GM19193 (cell line): Measurements from ENCODE around the gene PPRC1.

Source experiments
- POLR2A ChIP-seq: IDR thresholded peaks from 4 replicates; pipeline ENCODE4 v1.6.1; 2011; ENCODE audit not compliant: insufficient read depth, insufficient read length; ENCODE audit errors: extremely low read depth

PPRC1 gene

DNA sequence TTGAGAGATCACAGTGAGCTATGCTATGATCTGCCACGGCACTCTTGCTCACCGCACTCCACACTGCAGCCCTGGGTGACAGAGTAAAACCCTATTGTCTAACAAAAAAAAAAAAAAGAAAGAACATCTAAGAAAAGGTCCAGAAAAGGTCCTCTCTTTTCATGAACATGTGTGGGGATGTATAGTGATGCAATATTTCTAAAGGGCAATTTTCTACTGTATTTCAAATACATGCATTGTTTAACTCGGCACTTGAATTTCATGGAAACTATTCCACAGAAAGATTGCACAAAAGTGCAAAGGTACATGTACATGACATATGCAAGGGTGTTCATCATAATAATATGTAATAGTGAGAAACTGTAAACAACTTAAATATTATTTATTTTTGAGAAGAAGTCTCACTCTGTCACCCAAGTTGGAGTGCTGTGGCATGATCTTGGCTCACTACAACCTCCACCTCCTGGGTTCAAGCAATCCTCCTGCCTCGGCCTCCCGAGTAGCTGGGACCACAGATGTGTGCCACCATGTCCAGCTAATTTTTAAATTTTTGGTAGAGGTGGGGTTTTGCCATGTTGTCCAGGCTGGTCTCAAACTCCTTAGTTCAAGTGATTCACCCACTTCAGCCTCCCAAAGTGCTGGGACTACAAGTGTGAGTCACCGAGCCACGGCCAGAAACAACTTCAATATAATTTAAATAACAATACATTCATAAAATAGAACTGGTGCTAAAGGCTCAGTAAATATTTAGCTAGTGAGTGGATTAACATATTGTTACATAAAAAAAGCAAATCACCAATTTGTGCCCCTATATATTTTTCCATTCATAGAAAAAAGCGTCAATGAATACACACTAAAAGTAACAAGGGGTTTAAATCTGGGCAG is 1.3 kb upstream of the PPRC1 start:
- no peak for TF ChIP-seq POLR2A

- no peak for TF ChIP-seq POLR2A
Measured at GRCh38 chr10:102132193-102132562, 662 bp upstream of the PPRC1 start.

- TF ChIP-seq POLR2A = no peak
Measured at GRCh38 chr10:102133373-102134195, 744 bp downstream of the PPRC1 start.

- no peak for TF ChIP-seq POLR2A
Measured at GRCh38 chr10:102134416-102134815, 1.6 kb downstream of the PPRC1 start.

DNA sequence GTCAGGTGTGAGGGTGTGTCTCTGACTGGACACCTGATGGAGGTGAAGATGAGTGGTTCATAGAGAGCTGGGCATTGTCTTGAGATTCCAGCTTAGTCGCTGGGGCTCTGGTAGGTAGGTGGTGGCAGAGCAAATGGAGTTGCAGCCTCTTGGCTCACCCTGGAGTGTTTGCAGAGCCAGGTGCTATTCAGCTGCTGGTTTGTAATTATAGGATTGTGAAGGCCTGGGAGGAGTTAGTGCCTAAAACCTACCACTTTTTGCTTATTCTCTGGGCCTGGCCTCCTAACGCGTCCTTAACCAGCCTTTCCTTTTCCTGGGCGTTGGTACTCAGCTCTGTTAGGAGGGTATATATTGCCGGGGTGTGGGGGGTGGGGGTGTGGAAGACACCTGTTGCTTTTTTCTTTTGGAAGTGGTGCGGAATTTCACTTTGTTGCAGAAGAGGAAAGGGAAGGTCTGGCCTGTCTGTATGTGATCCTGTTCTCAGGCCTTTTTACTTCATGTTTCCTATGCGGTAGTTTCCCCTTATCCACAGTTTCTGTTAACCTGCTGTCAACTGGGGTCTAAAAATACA is 3.2 kb downstream of the PPRC1 start:
- no peak for TF ChIP-seq POLR2A

DNA sequence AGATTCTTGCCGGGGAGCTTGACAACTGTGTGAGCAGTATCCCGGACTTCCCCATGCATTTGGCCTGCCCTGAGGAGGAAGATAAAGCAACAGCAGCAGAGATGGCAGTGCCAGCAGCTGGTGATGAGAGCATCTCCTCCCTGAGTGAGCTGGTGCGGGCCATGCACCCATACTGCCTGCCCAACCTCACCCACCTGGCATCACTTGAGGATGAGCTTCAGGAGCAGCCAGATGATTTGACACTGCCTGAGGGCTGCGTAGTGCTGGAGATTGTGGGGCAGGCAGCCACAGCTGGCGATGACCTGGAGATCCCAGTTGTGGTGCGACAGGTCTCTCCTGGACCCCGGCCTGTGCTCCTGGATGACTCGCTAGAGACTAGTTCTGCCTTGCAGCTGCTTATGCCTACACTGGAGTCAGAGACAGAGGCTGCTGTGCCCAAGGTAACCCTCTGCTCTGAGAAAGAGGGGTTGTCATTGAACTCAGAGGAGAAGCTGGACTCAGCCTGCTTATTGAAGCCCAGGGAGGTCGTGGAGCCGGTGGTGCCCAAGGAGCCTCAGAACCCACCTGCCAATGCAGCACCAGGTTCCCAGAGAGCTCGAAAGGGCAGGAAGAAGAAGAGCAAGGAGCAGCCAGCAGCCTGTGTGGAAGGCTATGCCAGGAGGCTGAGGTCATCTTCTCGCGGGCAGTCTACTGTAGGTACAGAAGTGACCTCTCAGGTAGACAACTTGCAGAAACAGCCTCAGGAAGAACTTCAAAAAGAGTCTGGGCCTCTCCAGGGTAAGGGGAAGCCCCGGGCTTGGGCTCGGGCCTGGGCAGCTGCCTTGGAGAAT is 6.7 kb downstream of the PPRC1 start:
- TF ChIP-seq POLR2A = no peak

DNA sequence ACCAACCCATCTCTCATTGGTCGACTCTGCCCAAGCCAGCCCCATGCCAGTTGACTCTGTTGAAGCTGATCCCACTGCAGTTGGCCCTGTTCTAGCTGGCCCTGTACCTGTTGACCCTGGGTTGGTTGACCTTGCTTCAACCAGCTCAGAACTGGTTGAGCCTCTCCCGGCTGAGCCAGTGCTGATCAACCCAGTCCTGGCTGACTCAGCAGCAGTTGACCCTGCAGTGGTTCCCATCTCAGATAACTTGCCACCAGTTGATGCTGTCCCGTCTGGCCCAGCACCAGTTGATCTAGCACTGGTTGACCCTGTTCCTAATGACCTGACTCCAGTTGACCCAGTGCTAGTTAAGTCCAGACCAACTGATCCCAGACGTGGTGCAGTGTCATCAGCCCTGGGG is 7.4 kb downstream of the PPRC1 start:
- TF ChIP-seq POLR2A = no peak

GRCh38 chr10:102140913-102141540 is 8.2 kb downstream of the PPRC1 start:
- no peak for TF ChIP-seq POLR2A

GRCh38 chr10:102141583-102142107 is 8.8 kb downstream of the PPRC1 start:
- no peak for TF ChIP-seq POLR2A

GRCh38 chr10:102146971-102147428 is 14.2 kb downstream of the PPRC1 start:
- TF ChIP-seq POLR2A = no peak

DNA sequence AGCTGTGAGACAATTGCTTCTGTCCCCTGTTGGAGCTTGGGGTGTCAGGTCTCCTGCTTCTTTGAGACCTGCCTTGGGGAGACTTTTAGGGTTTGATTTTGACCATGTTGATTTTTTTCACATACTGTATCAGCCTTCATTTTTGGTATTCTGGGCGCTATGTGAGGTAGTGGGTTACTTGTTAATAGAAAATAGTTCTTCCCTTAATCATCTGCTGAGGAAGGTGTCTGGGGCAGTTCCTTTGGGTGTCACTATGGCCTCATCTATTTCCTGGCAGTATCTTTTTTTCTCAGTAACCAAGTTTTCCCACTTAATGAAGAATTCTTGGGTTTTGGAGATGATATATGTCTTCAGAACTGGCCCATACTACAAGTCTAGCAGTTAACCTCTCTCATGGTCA is 14.7 kb downstream of the PPRC1 start:
- no peak for TF ChIP-seq POLR2A

DNA sequence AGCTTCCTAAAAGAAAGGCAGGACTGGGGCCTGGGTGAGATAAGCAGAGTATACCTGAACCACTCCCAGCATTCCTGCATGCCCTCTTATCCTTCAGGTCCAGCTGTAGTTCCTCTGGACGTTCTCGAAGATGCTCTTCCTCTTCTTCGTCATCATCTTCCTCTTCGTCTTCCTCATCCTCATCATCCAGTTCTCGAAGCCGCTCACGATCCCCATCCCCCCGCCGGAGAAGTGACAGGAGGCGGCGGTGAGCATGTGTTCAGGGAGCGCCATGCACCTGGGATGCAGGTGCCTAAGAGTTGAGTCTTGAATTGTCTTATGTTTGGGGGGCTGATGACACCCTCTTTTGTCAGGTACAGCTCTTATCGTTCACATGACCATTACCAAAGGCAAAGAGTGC is 15.4 kb downstream of the PPRC1 start:
- TF ChIP-seq POLR2A = peak; percentile 13

DNA sequence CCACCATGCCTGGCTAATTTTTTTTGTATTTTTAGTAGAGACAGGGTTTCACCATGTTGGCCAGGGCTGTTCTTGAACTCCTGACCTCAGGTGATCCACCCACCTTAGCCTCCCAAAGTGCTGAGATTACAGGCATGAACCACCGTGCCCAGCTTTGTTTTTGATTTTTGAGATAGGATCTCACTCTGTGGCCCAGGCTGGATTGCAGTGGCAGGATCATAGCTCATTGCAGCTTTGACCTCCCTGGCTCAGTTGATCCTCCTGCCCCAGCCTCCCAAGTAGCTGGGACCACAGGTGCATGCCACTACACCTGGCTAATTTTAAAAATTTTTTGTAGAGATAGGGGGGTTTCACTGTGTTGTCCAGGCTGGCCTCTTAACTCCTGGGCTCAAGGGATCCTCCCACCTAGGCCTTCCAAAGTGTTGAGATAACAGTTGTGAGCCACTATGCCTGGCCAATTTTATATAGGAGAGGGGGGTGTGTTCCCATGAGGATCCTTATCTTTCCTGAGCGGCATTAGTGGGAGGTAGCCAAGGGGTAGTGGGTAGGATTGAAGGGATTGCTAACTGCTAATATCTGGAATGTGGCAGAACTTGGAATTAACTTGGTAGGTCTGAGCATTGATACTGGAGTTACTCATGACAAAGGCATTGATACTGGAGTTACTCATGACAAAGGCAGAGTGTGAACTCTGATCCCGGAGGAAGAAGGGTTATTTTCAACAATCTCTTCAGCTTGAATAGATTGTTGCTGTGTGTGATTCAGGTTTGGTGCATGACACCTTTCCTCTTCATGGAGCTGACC is 18.3 kb downstream of the PPRC1 start:
- TF ChIP-seq POLR2A = no peak
